IPS DF 6.9 (cell line): ENCODE results near the gene OR7D2.

Experiments used
- DNase-seq: peaks from one replicate; pipeline ENCODE4 v3.0.0-alpha.2; 2013; ENCODE audit warnings: low read depth, low spot score
- H3K27ac ChIP-seq: one replicate; pipeline ENCODE4 v1.5.1; 2013; ENCODE audit warnings: low read length, control low read depth
- H3K27me3 ChIP-seq: 2 replicates; pipeline ENCODE4 v1.6.1; 2013; ENCODE audit warnings: mild to moderate bottlenecking, low read length; ENCODE audit not compliant: control insufficient read depth, insufficient read depth
- H3K36me3 ChIP-seq: 2 replicates; pipeline ENCODE4 v1.6.1; 2013; ENCODE audit warnings: low read length; ENCODE audit not compliant: control insufficient read depth, insufficient read depth
- H3K4me1 ChIP-seq: 2 replicates; pipeline ENCODE4 v1.6.1; 2013; ENCODE audit warnings: low read length; ENCODE audit not compliant: control insufficient read depth, insufficient read depth
- H3K4me3 ChIP-seq: 2 replicates; pipeline ENCODE4 v1.5.1; 2013; ENCODE audit warnings: mild to moderate bottlenecking, low read length
- H3K9me3 ChIP-seq: 2 replicates; pipeline ENCODE4 v1.6.1; 2013; ENCODE audit warnings: low read length, inconsistent platforms; ENCODE audit not compliant: control insufficient read depth, insufficient read depth
- WGBS: extraction: QIAGEN DNeasy Blood & Tissue Kit; methylation state at CpG from one replicate; pipeline ENCODE4 v1.1.7; 2013; ENCODE audit warnings: mixed read lengths, missing lambda C conversion rate; ENCODE audit not compliant: insufficient read length, insufficient coverage; 5-methylcytosine and 5-hydroxymethylcytosine counted together

Gene OR7D2

DNA sequence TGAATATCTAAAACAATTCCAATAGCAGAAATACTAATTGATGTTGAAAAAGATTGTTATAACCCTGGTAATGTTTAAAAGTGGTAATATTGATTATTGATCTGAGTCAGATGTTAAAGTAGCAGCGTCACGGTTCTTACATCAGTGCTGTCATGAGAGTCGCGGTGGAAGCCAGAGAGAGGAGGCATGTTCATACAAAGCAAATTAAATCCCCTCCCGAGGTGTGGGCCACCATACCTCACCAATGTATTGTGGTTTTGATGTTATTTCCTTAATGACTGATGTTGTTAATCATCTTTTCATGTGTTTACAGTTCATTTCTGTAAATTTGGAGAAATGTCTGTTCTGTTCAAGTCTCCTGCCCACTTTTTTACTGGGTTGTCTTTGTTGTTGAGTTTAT, 27.4 kb upstream of the OR7D2 start:
- DNase-seq, result no peak
- H3K27ac ChIP-seq, result no peak overlapping the region
- no peak overlapping the region for H3K4me3 ChIP-seq
- H3K4me1 ChIP-seq, result no peaks in the 10 kb centered on the region
- WGBS, result no CpG with 5 or more reads among the region's 5 CpGs
- H3K27me3 ChIP-seq, result no peaks in the 10 kb centered on the region
- peaks cover 12% of the 10 kb centered on the region for H3K36me3 ChIP-seq
- H3K9me3 ChIP-seq, result peaks cover 3% of the 10 kb centered on the region

DNA sequence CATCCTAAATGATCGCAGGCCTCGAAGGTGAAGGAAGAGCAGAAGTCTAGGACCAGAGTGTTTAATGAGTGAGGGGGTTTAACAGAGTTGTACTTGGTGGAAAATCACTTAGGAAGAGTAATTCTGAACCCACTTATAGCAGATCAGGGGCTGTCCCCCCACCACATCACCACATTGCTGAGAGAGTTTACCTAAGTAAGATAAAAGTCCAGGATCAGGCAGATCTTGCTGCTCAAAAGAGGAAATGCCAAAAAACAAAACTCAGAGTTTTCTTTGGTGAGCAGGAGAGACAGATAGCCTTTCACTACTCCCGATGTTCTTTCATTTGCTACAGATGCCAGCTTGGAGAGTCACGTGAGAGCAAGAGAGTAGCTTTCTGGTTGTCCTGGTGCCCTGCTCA, 23.2 kb upstream of the OR7D2 start:
- Histone ChIP-seq H3K36me3 (peaks cover 25% of the 10 kb centered on the region), H3K9me3 (peaks cover 3% of the 10 kb centered on the region), H3K4me3 (no peak overlapping the region), H3K4me1 (no peaks in the 10 kb centered on the region), H3K27me3 (no peaks in the 10 kb centered on the region), H3K27ac (no peak overlapping the region)
- no peak for DNase-seq
- no CpG with 5 or more reads among the region's 4 CpGs for WGBS

DNA sequence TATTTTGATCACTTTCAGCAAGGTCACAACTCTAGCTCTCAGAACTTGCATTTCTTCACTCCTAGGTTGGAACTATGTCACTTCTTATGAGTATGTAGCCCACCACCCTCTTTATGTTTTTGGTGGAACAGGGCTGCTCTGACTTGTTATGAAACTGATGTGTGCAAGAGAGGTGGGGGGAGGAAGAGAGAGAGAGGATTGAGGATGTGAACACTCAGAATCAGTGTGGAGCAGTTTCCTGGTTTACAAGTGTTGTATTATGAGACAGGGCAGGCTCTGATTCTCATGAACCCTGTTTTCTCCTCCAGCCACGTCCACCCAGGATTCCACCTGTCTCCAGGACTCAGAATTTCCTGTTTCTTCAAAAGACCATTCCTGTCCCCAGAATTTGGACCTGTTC, 22.5 kb upstream of the OR7D2 start:
- no peak overlapping the region for H3K4me3 ChIP-seq
- peaks cover 3% of the 10 kb centered on the region for H3K9me3 ChIP-seq
- no peaks in the 10 kb centered on the region for H3K4me1 ChIP-seq
- H3K36me3 ChIP-seq, result peaks cover 33% of the 10 kb centered on the region
- H3K27me3 ChIP-seq, result no peaks in the 10 kb centered on the region
- no CpG with 5 or more reads among the region's 1 CpG for WGBS
- H3K27ac ChIP-seq, result no peak overlapping the region
- DNase-seq, result no peak

DNA sequence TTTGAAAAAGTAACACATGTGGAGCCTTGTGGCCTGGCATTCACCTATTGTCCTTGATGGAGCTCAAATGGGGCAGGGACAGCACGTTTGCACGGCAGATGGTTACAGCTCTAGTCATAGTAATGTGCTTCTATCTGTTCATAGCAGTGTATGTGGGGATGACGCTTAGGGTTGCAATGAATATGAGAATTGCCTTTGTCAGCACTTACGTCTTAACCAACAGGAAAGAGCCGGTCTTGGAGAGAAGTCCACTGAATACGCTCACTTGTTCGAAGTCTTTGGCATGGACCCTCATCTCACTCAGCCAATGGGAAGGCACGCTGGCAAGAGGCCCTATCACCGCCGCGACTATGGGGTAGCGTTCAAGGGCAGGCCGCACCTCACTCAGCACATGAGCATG, 18.9 kb upstream of the OR7D2 start:
- no CpG with 5 or more reads among the region's 13 CpGs for WGBS
- Histone ChIP-seq H3K4me1 (no peaks in the 10 kb centered on the region), H3K4me3 (no peak overlapping the region), H3K9me3 (no peaks in the 10 kb centered on the region), H3K27me3 (no peaks in the 10 kb centered on the region), H3K36me3 (peaks cover 39% of the 10 kb centered on the region), H3K27ac (no peak overlapping the region)
- no peak for DNase-seq

DNA sequence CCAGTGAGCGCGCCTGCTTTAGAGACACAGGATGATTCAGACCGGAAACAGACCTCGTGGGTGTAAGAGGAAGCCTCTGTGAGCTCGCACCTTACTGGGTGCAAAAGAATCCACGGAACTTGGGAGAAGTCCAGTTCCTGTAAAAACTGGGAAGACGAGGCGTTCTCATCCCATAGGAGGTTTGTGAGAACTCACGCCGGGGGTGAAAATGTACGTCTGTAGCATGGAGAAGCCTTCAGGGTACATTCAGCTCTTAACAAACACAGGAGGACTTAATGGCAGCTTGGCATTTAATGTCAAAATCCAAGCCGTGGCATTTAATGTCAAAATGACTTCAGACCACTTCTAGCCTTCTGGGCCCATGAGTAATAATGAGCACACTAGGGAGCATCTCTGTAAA, 17.4 kb upstream of the OR7D2 start:
- no CpG with 5 or more reads among the region's 12 CpGs for WGBS
- H3K4me3 ChIP-seq, result no peak overlapping the region
- no peak for DNase-seq
- peaks cover 35% of the 10 kb centered on the region for H3K36me3 ChIP-seq
- no peaks in the 10 kb centered on the region for H3K4me1 ChIP-seq
- H3K27ac ChIP-seq, result no peak overlapping the region
- H3K27me3 ChIP-seq, result no peaks in the 10 kb centered on the region
- H3K9me3 ChIP-seq, result no peaks in the 10 kb centered on the region

DNA sequence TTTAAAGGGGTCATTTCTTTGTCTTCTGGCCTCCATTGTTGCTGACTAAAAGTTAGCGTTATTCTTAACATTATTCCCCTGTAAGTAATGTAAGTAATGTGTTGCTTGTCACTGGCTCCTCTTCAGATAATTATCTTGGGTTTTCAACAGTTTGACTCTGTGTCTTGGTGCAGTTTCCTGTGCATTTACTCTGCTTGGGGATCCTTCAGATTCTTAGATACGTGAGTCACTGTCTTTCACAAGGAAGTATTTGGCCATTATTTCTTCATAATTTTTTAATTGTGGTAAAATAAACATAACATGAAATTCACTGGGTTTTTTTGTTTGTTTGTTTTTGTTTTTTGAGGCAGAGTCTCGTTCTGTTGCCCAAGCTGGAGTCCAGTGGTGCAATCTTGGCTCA, 13.5 kb upstream of the OR7D2 start:
- no peaks in the 10 kb centered on the region for H3K27me3 ChIP-seq
- no peaks in the 10 kb centered on the region for H3K4me1 ChIP-seq
- H3K36me3 ChIP-seq, result peaks cover 19% of the 10 kb centered on the region
- no CpG with 5 or more reads among the region's 3 CpGs for WGBS
- H3K4me3 ChIP-seq, result no peak overlapping the region
- DNase-seq, result no peak
- H3K9me3 ChIP-seq, result no peaks in the 10 kb centered on the region
- H3K27ac ChIP-seq, result no peak overlapping the region

DNA sequence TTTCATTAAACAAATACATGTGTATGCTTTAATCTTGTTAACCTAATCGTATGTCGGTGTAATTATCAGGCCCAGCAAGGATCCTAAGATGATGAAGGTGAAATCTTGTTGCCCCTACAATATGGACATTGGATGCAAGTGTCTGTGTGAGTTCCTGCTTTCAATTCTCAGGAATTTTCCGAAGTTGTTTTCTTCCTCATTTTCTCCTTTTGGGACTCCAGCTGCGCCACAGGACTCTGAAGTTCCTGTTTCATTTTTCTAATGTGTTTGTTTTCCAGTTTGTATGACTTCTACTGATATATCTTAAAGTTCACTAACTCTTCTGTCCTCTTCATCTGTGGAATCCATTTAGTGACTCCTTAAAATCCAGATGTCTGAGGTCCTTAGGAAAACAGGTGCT, 11.9 kb upstream of the OR7D2 start:
- H3K27me3 ChIP-seq, result no peaks in the 10 kb centered on the region
- DNase-seq, result no peak
- no peaks in the 10 kb centered on the region for H3K4me1 ChIP-seq
- WGBS, result no CpG with 5 or more reads among the region's 4 CpGs
- no peaks in the 10 kb centered on the region for H3K9me3 ChIP-seq
- no peak overlapping the region for H3K27ac ChIP-seq
- H3K4me3 ChIP-seq, result no peak overlapping the region
- H3K36me3 ChIP-seq, result peaks cover 3% of the 10 kb centered on the region; the same call in 1 of the 2 replicates

DNA sequence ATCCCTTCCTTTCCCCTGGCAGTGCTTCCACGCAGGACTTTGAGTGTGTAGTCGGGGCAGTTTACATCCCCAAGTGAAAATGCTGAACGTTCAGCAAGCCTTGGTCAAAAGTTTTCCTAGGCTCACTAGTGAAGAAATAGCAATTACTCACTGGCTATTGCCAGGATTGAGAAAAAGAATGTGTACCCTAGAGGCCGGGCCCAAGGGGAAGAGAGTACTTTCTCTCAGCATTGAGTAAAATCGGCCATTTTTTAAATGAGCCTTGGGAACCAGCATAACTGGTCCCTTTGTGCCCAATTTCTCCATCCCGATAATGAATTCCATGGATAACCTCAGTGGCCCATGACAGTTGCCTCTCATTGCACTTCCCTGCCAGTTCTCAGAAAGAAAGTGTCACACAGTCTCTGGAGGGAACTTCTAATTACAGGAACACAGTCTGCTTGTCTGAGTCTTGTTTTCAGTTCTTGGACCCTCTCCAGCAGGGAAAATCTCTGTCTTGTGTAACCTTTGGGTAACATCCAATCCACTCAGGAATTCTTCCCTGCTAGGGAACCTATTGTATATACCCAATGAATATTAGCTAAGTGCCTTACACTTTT, 7.3 kb upstream of the OR7D2 start:
- H3K36me3 ChIP-seq, result no peaks in the 10 kb centered on the region
- no CpG with 5 or more reads among the region's 6 CpGs for WGBS
- no peaks in the 10 kb centered on the region for H3K27me3 ChIP-seq

DNA sequence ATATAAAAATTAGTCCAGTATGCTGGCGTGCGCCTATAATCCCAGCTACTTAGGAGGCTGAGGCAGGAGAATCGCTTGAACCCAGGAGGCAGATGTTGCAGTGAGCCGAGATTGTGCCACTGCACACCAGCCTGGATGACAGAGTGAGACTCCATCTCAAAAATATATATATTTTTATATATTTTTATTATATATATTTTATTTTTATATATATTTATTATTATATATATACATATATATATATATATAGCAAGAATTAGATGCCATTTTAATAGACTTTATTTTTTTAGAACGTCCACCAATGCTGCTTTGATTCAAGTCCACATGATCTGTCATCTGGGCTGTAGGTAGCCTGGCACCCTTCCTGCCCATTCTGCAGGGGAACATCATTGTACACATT, 3.5 kb upstream of the OR7D2 start:
- no peaks in the 10 kb centered on the region for H3K27me3 ChIP-seq
- H3K36me3 ChIP-seq, result no peaks in the 10 kb centered on the region
- H3K9me3 ChIP-seq, result no peaks in the 10 kb centered on the region; the same call in 1 of the 2 replicates

More for the DNA sequence above, 7.3 kb upstream of the OR7D2 start:
- DNase-seq, result no peak
- Histone ChIP-seq H3K9me3 (no peaks in the 10 kb centered on the region; the same call in 1 of the 2 replicates), H3K4me1 (no peaks in the 10 kb centered on the region), H3K4me3 (no peak overlapping the region), H3K27ac (no peak overlapping the region)

DNA sequence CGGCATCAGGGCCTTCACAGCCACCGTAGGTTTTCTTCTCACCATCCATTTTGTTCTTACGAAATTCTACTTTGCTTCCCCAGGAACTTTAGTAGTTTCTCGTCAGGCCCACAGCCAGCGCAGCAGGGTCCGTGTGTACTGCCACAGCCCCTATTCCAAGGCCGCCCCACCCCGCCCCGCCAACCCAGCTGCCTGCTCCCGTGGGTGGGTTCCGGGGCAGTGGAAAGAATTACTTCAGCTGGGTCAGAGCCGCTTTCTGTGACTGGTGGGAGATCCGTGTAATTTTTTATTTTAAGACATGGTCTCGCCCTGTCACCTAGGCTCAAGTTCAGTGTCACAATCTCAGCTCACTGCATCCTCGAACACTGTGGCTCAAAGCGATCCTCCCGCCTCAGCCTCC, 4.2 kb downstream of the OR7D2 start:
- Histone ChIP-seq H3K4me1 (no peaks in the 10 kb centered on the region), H3K36me3 (no peaks in the 10 kb centered on the region), H3K27ac (no peak overlapping the region), H3K4me3 (no peak overlapping the region), H3K27me3 (no peaks in the 10 kb centered on the region), H3K9me3 (no peaks in the 10 kb centered on the region)
- WGBS, result no CpG with 5 or more reads among the region's 17 CpGs
- DNase-seq, result no peak

More for the DNA sequence above, 3.5 kb upstream of the OR7D2 start:
- DNase-seq, result no peak
- no CpG with 5 or more reads among the region's 5 CpGs for WGBS
- no peak overlapping the region for H3K4me3 ChIP-seq
- H3K4me1 ChIP-seq, result no peaks in the 10 kb centered on the region
- H3K27ac ChIP-seq, result no peak overlapping the region

DNA sequence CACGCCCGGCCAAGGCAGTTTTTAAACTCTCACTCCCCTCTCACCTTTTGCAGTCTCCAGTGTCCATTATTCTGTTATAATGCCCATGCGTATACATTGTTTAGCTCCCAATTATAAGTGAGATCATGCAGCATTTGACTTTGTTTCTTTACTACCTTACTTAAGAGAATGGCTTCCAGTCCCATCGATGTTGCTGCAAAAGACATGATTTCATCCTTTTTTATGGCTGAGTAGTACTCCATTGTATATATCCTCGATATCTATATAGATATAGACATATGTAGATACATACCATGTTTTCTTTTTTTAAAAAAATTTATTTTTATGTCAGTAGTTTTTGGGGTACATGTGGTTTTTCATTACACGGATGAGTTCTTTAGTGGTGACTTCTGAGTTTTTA, 8.4 kb downstream of the OR7D2 start:
- no peaks in the 10 kb centered on the region for H3K9me3 ChIP-seq
- H3K27ac ChIP-seq, result no peak overlapping the region
- no CpG with 5 or more reads among the region's 6 CpGs for WGBS
- no peaks in the 10 kb centered on the region for H3K4me1 ChIP-seq
- H3K27me3 ChIP-seq, result no peaks in the 10 kb centered on the region
- no peaks in the 10 kb centered on the region for H3K36me3 ChIP-seq
- DNase-seq, result no peak
- H3K4me3 ChIP-seq, result no peak overlapping the region
